HEK293 (cell line): ENCODE data around the gene ABHD14A.
A peak's percentile ranks its signal among the peaks of the same experiment; 100 is the strongest.

Source experiments
- BCL11A ChIP-seq: fragments of 450-650 bp; formaldehyde crosslinking; IDR thresholded peaks from 2 replicates; pipeline ENCODE4 v1.5.1; 2016; ENCODE audit warnings: low read depth, missing biosample characterization, missing genetic modification characterization
- INSM2 ChIP-seq: fragments of 450-650 bp; formaldehyde crosslinking; IDR thresholded peaks from 2 replicates; pipeline ENCODE4 v1.5.1; 2016; ENCODE audit warnings: missing biosample characterization, missing genetic modification characterization
- OSR2 ChIP-seq: fragments of 450-650 bp; formaldehyde crosslinking; IDR thresholded peaks from 2 replicates; pipeline ENCODE4 v1.5.1; 2016; ENCODE audit warnings: missing biosample characterization, missing genetic modification characterization
- PRDM1 ChIP-seq: fragments of 450-650 bp; formaldehyde crosslinking; IDR thresholded peaks from 2 replicates; pipeline ENCODE4; 2016; ENCODE audit warnings: missing biosample characterization, missing genetic modification characterization
- SETDB1 ChIP-seq: IDR thresholded peaks from one replicate; pipeline ENCODE4 v1.6.1; 2017; ENCODE audit warnings: mild to moderate bottlenecking, low read length, moderate library complexity, mixed read lengths; ENCODE audit not compliant: insufficient read length
- SP2 ChIP-seq: fragments of 450-650 bp; formaldehyde crosslinking; IDR thresholded peaks from 2 replicates; pipeline ENCODE4 v1.5.1; 2016; ENCODE audit warnings: missing biosample characterization, missing genetic modification characterization
- SP3 ChIP-seq: fragments of 450-650 bp; formaldehyde crosslinking; IDR thresholded peaks from 2 replicates; pipeline ENCODE4 v1.5.1; 2016; ENCODE audit warnings: missing biosample characterization, missing genetic modification characterization
- YY2 ChIP-seq: fragments of 450-650 bp; formaldehyde crosslinking; IDR thresholded peaks from 2 replicates; pipeline ENCODE4 v1.5.1; 2016; ENCODE audit warnings: missing biosample characterization, missing genetic modification characterization
- ZBTB21 ChIP-seq: fragments of 450-650 bp; formaldehyde crosslinking; IDR thresholded peaks from 2 replicates; pipeline ENCODE4 v1.5.1; 2017; ENCODE audit warnings: missing biosample characterization, missing genetic modification characterization
- ZBTB8A ChIP-seq: fragments of 450-650 bp; formaldehyde crosslinking; IDR thresholded peaks from 2 replicates; pipeline ENCODE4 v1.5.1; 2016; ENCODE audit warnings: missing biosample characterization, missing genetic modification characterization
- ZIC2 ChIP-seq: fragments of 450-650 bp; formaldehyde crosslinking; IDR thresholded peaks from 2 replicates; pipeline ENCODE4 v1.5.1; 2016; ENCODE audit warnings: missing biosample characterization, missing genetic modification characterization
- ZNF148 ChIP-seq: fragments of 450-650 bp; formaldehyde crosslinking; IDR thresholded peaks from 2 replicates; pipeline ENCODE4 v1.5.0; 2017; ENCODE audit warnings: missing biosample characterization, missing genetic modification characterization, borderline replicate concordance
- ZNF169 ChIP-seq: fragments of 450-650 bp; formaldehyde crosslinking; IDR thresholded peaks from 2 replicates; pipeline ENCODE4 v1.5.1; 2016; ENCODE audit warnings: missing biosample characterization, missing genetic modification characterization
- ZNF18 ChIP-seq: fragments of 450-650 bp; formaldehyde crosslinking; IDR thresholded peaks from 2 replicates; pipeline ENCODE4 v1.5.1; 2016; ENCODE audit warnings: missing biosample characterization, missing genetic modification characterization
- ZNF184 ChIP-seq: fragments of 450-650 bp; IDR thresholded peaks from 2 replicates; pipeline ENCODE4 v1.5.1; 2018; ENCODE audit warnings: missing biosample characterization, mild to moderate bottlenecking, missing genetic modification characterization
- ZNF19 ChIP-seq: fragments of 450-650 bp; formaldehyde crosslinking; IDR thresholded peaks from 2 replicates; pipeline ENCODE4; 2016; ENCODE audit warnings: missing biosample characterization, missing genetic modification characterization, low read depth
- ZNF223 ChIP-seq: fragments of 450-650 bp; formaldehyde crosslinking; IDR thresholded peaks from 2 replicates; pipeline ENCODE4 v1.5.1; 2016; ENCODE audit warnings: missing biosample characterization, missing genetic modification characterization
- ZNF274 ChIP-seq, 2 experiments: fragments of 200-500 bp in 1 of 2; fragments of 450-650 bp in 1 of 2; sonication (Bioruptor generic) in 1 of 2; formaldehyde crosslinking in 1 of 2; IDR thresholded peaks; 2 replicates each; pipeline versions ENCODE4 v1.5.1 to v1.6.1; 2014 to 2016; ENCODE audit warnings: borderline replicate concordance in 1 of 2, inconsistent platforms in 1 of 2, low read length in 1 of 2, missing biosample characterization in 1 of 2, missing genetic modification characterization in 1 of 2
- ZNF324 ChIP-seq: fragments of 450-650 bp; formaldehyde crosslinking; IDR thresholded peaks from 2 replicates; pipeline ENCODE4 v1.5.1; 2016; ENCODE audit warnings: missing biosample characterization, missing genetic modification characterization
- ZNF354C ChIP-seq: fragments of 450-650 bp; formaldehyde crosslinking; IDR thresholded peaks from 2 replicates; pipeline ENCODE4 v1.5.1; 2016; ENCODE audit warnings: missing biosample characterization, missing genetic modification characterization, low read depth, borderline replicate concordance
- ZNF473 ChIP-seq: fragments of 450-650 bp; formaldehyde crosslinking; IDR thresholded peaks from 2 replicates; pipeline ENCODE4 v1.5.1; 2017; ENCODE audit warnings: missing biosample characterization, missing genetic modification characterization
- ZNF514 ChIP-seq: fragments of 450-650 bp; formaldehyde crosslinking; IDR thresholded peaks from 2 replicates; pipeline ENCODE4 v1.5.1; 2016; ENCODE audit warnings: missing biosample characterization, missing genetic modification characterization
- ZNF544 ChIP-seq: fragments of 450-650 bp; formaldehyde crosslinking; IDR thresholded peaks from 2 replicates; pipeline ENCODE4 v1.5.0; 2017; ENCODE audit warnings: missing biosample characterization, missing genetic modification characterization
- ZNF548 ChIP-seq: fragments of 450-650 bp; formaldehyde crosslinking; IDR thresholded peaks from 2 replicates; pipeline ENCODE4 v1.5.1; 2016; ENCODE audit warnings: missing biosample characterization, missing genetic modification characterization
- ZNF560 ChIP-seq: fragments of 450-650 bp; formaldehyde crosslinking; IDR thresholded peaks from 2 replicates; pipeline ENCODE4 v1.5.1; 2017; ENCODE audit warnings: missing biosample characterization, missing genetic modification characterization, borderline replicate concordance
- ZNF629 ChIP-seq: fragments of 450-650 bp; formaldehyde crosslinking; IDR thresholded peaks from 2 replicates; pipeline ENCODE4 v1.5.1; 2017; ENCODE audit warnings: missing biosample characterization, missing genetic modification characterization
- ZNF654 ChIP-seq: fragments of 450-650 bp; formaldehyde crosslinking; IDR thresholded peaks from 2 replicates; pipeline ENCODE4 v1.5.1; 2016; ENCODE audit warnings: low read depth, missing biosample characterization, missing genetic modification characterization
- ZNF692 ChIP-seq: fragments of 450-650 bp; formaldehyde crosslinking; IDR thresholded peaks from 2 replicates; pipeline ENCODE4 v1.5.1; 2016; ENCODE audit warnings: missing biosample characterization, missing genetic modification characterization
- ZNF704 ChIP-seq: fragments of 450-650 bp; formaldehyde crosslinking; IDR thresholded peaks from 2 replicates; pipeline ENCODE4 v1.5.1; 2016; ENCODE audit warnings: missing biosample characterization, missing genetic modification characterization
- ZNF777 ChIP-seq: fragments of 450-650 bp; formaldehyde crosslinking; IDR thresholded peaks from 2 replicates; pipeline ENCODE4 v1.5.1; 2017; ENCODE audit warnings: missing biosample characterization, missing genetic modification characterization, borderline replicate concordance
- ZNF830 ChIP-seq: fragments of 450-650 bp; IDR thresholded peaks from 2 replicates; pipeline ENCODE4 v1.5.0; 2018; ENCODE audit warnings: missing biosample characterization, missing genetic modification characterization, low read depth, mild to moderate bottlenecking, moderate library complexity

ABHD14A gene

GRCh38 chr3:51941798-51942602, 32.9 kb upstream of the ABHD14A start, which contains the start of the genes PARP3 and RRP9 (continued):
- TF ChIP-seq ZNF560 (tag by site-specific recombination) (no peak), INSM2 (peak; percentile 22; the same call in 1 of the 2 replicates), ZNF629 (tag by site-specific recombination) (peak; percentile 39; the same call in 1 of the 2 replicates), ZNF223 (tag by site-specific recombination) (no peak), ZNF654 (tag by site-specific recombination) (peak; percentile 83), BCL11A (tag by site-specific recombination) (peak; percentile 61; the same call in 1 of the 2 replicates), OSR2 (tag by site-specific recombination) (no peak), SP2 (tag by site-specific recombination) (peak; percentile 99), ZNF704 (tag by site-specific recombination) (no peak), ZNF184 (no peak), ZBTB21 (tag by site-specific recombination) (no peak), ZNF830 (tag by site-specific recombination) (no peak), ZNF473 (tag by site-specific recombination) (no peak), ZNF324 (tag by site-specific recombination) (peak; percentile 47; the same call in 1 of the 2 replicates), ZNF148 (tag by site-specific recombination) (no peak), ZNF548 (tag by site-specific recombination) (no peak), ZIC2 (tag by site-specific recombination) (peak; percentile 77), SETDB1 (no peak), PRDM1 (tag by site-specific recombination) (no peak), ZBTB8A (tag by site-specific recombination) (peak; percentile 83), ZNF777 (tag by site-specific recombination) (no peak), ZNF692 (tag by site-specific recombination) (peak; percentile 19; the same call in 1 of the 2 replicates), ZNF354C (no peak), ZNF18 (tag by site-specific recombination) (no peak), YY2 (tag by site-specific recombination) (no peak), SP3 (tag by site-specific recombination) (peak; percentile 86), ZNF544 (tag by site-specific recombination) (no peak), ZNF169 (tag by site-specific recombination) (no peak), ZNF274 (IDR thresholded peaks at IDR 0.05; ENCODE audit: low read length) (no peak), ZNF274 (tag by site-specific recombination; IDR thresholded peaks at IDR 0.05; ENCODE audit: borderline replicate concordance) (no peak), ZNF514 (tag by site-specific recombination) (no peak), ZNF19 (tag by site-specific recombination) (no peak)
